CD8-positive, alpha-beta memory T cell (primary cell): Measurements from ENCODE around the gene SPHK2. TPM values are rescaled to one million over a fixed set of nuclear protein-coding genes. Genes with fewer than 3 reads are reported as not detected.

Experiments
- CTCF ChIA-PET: fragments of 350-600 bp; sonication (Branson Sonifier 250); formaldehyde crosslinking; loops from one replicate; lab custom pipeline; 2021; ENCODE audit warnings: antibody characterized with exemption; lab: Charles Lee
- POLR2A ChIA-PET: fragments of 350-600 bp; sonication (Branson Sonifier 250); formaldehyde crosslinking; loops from one replicate; lab custom pipeline; 2021; ENCODE audit warnings: antibody characterized with exemption; lab: Charles Lee
- DNase-seq, 5 donors: peaks; one replicate each; pipeline versions ENCODE4 v3.0.0 to v3.0.0-alpha.2; 2020 to 2022; ENCODE audit warnings: mixed read lengths in 1 of 5
- H3K27ac ChIP-seq: one replicate; pipeline ENCODE4 v1.7.0; 2013; ENCODE audit warnings: low read depth, mild to moderate bottlenecking, low read length, moderate library complexity
- H3K27me3 ChIP-seq: 2 replicates; pipeline ENCODE4 v1.7.0; 2013; ENCODE audit warnings: low read length, mild to moderate bottlenecking; ENCODE audit not compliant: insufficient read depth, poor library complexity, severe bottlenecking
- H3K36me3 ChIP-seq: 2 replicates; pipeline ENCODE4 v1.7.0; 2013; ENCODE audit warnings: mild to moderate bottlenecking, low read length, moderate library complexity; ENCODE audit not compliant: insufficient read depth
- H3K4me1 ChIP-seq: 2 replicates; pipeline ENCODE4 v1.7.0; 2013; ENCODE audit warnings: mild to moderate bottlenecking, low read length, moderate library complexity; ENCODE audit not compliant: insufficient read depth
- H3K4me3 ChIP-seq: 2 replicates; pipeline ENCODE4 v1.7.0; 2013; ENCODE audit warnings: mild to moderate bottlenecking, low read length
- H3K9me3 ChIP-seq: 2 replicates; pipeline ENCODE4 v1.7.0; 2013; ENCODE audit warnings: mild to moderate bottlenecking, low read length
- H3K27ac Mint-ChIP-seq, 8 donors: one replicate each; pipeline ENCODE4 v1.8.0; 2020 to 2021; ENCODE audit warnings: mixed read lengths in 8 of 8, mild to moderate bottlenecking in 6 of 8, inconsistent platforms in 3 of 8, moderate library complexity in 3 of 8
- H3K27me3 Mint-ChIP-seq, 2 donors: one replicate each; pipeline ENCODE4 v1.8.0; 2020 to 2021; ENCODE audit warnings: mixed read lengths in 2 of 2, mild to moderate bottlenecking in 1 of 2, moderate library complexity in 1 of 2
- H3K36me3 Mint-ChIP-seq, 3 donors: one replicate each; pipeline ENCODE4 v1.8.0; 2020 to 2021; ENCODE audit warnings: mixed read lengths in 3 of 3, inconsistent platforms in 1 of 3, mild to moderate bottlenecking in 1 of 3
- H3K4me1 Mint-ChIP-seq, 3 donors: one replicate each; pipeline ENCODE4 v1.8.0; 2020 to 2021; ENCODE audit warnings: mixed read lengths in 3 of 3, inconsistent platforms in 1 of 3, mild to moderate bottlenecking in 1 of 3
- H3K4me3 Mint-ChIP-seq, 7 donors: one replicate each; pipeline ENCODE4 v1.8.0; 2020 to 2021; ENCODE audit warnings: mixed read lengths in 7 of 7, mild to moderate bottlenecking in 6 of 7, moderate library complexity in 4 of 7, inconsistent platforms in 2 of 7
- H3K9me3 Mint-ChIP-seq, 5 donors: one replicate each; pipeline ENCODE4 v1.8.0; 2020 to 2022; ENCODE audit warnings: mixed read lengths in 5 of 5, mild to moderate bottlenecking in 3 of 5, moderate library complexity in 2 of 5, inconsistent platforms in 1 of 5
- polyA plus RNA-seq: library from polyadenylated mRNA; unstranded; fragments of 300-500 nt; fragmentation: Illumina TruSeq; gene quantifications from one replicate; pipeline ENCODE4 v1.2.3, GENCODE V29; 2021
- total RNA-seq, 2 experiments: library from RNA; stranded (reverse); gene quantifications; one replicate each; pipeline ENCODE4 v1.2.3, GENCODE V29; 2021

Gene SPHK2
- total and polyA plus RNA-seq, 3 experiments from 2014 or later = 10.2 to 38.5 (median 37.5) TPM

GRCh38 chr19:48633148-48634035 is 14.1 kb downstream of the SPHK2 start:
- peak overlapping the region; percentile 66 for H3K27ac ChIP-seq
- no peaks in the 10 kb centered on the region for H3K27me3 ChIP-seq
- Mint-ChIP-seq H3K27me3 (no peaks in the 10 kb centered on the region), H3K4me3 (peak overlapping the region in 3 of 7 donors; percentile 26 to 82 (median 82)), H3K36me3 (peaks cover 0 to 61% (median 0%) of the 10 kb centered on the region in 3 donors), H3K27ac (peak overlapping the region in 7 of 8 donors; percentile 81 to 96 (median 90)), H3K9me3 (peaks cover 0 to 2% (median 0%) of the 10 kb centered on the region in 5 donors), H3K4me1 (peaks cover 22 to 56% (median 27%) of the 10 kb centered on the region in 3 donors)
- POLR2A ChIA-PET = interaction anchor here (0.5 to 2.8 kb wide), 5 partner anchors 10 to 342 kb away, joined by 3 to 17 read pairs (median 13); partner anchors contain the start of genes CA11, RPL18 and SPHK2
- H3K36me3 ChIP-seq = peaks cover 30% of the 10 kb centered on the region
- CTCF ChIA-PET = interaction anchor here (1.0 to 2.7 kb wide), 7 partner anchors 9 to 144 kb away, joined by 3 to 10 read pairs (median 4); partner anchors contain the start of genes CA11 and SPHK2
- H3K9me3 ChIP-seq = no peaks in the 10 kb centered on the region
- peaks cover 32% of the 10 kb centered on the region for H3K4me1 ChIP-seq
- DNase-seq = no peak
- peak overlapping the region; percentile 55 for H3K4me3 ChIP-seq

- H3K27me3 Mint-ChIP-seq = no peaks in the 10 kb centered on the region
- H3K27ac Mint-ChIP-seq = peak overlapping the region; percentile 88 to 97 (median 92)
- peak overlapping the region; percentile 76 to 93 (median 83) for H3K4me3 Mint-ChIP-seq
- Histone ChIP-seq H3K27me3 (no peaks in the 10 kb centered on the region), H3K27ac (peak overlapping the region; percentile 66), H3K9me3 (no peaks in the 10 kb centered on the region), H3K4me1 (peaks cover 38% of the 10 kb centered on the region), H3K4me3 (peak overlapping the region; percentile 55), H3K36me3 (peaks cover 30% of the 10 kb centered on the region)
- DNase-seq = no peak
- peaks cover 0 to 2% (median 0%) of the 10 kb centered on the region in 5 donors for H3K9me3 Mint-ChIP-seq
- ChIA-PET POLR2A (interaction anchor here (0.5 to 2.8 kb wide), 5 partner anchors 11 to 342 kb away, joined by 3 to 17 read pairs (median 13); partner anchors contain the start of genes CA11, RPL18 and SPHK2), CTCF (interaction anchor here (1.1 to 2.7 kb wide), 5 partner anchors 10 to 144 kb away, joined by 3 to 10 read pairs (median 4); partner anchors contain the start of genes CA11 and SPHK2)
- H3K36me3 Mint-ChIP-seq = peaks cover 0 to 57% (median 0%) of the 10 kb centered on the region in 3 donors
- H3K4me1 Mint-ChIP-seq = peaks cover 27 to 58% (median 31%) of the 10 kb centered on the region in 3 donors
Measured at GRCh38 chr19:48634036-48634342, 14.7 kb downstream of the SPHK2 start.

GRCh38 chr19:48634424-48635262 is 15.3 kb downstream of the SPHK2 start:
- H3K4me1 ChIP-seq = peaks cover 45% of the 10 kb centered on the region
- H3K27me3 Mint-ChIP-seq = peaks cover 0 to 2% of the 10 kb centered on the region in 2 donors
- H3K36me3 Mint-ChIP-seq = peaks cover 0 to 55% (median 0%) of the 10 kb centered on the region in 3 donors

GRCh38 chr19:48635263-48635965 is 16.1 kb downstream of the SPHK2 start:
- H3K27ac Mint-ChIP-seq = peak overlapping the region; percentile 89 to 98 (median 94)
- H3K27me3 Mint-ChIP-seq = peaks cover 0 to 2% of the 10 kb centered on the region in 2 donors
- H3K4me1 Mint-ChIP-seq = peaks cover 35 to 66% (median 40%) of the 10 kb centered on the region in 3 donors
- peaks cover 0 to 2% (median 0%) of the 10 kb centered on the region in 5 donors for H3K9me3 Mint-ChIP-seq
- Histone ChIP-seq H3K27me3 (no peaks in the 10 kb centered on the region), H3K27ac (peak overlapping the region; percentile 97), H3K4me1 (peaks cover 45% of the 10 kb centered on the region), H3K4me3 (peak overlapping the region; percentile 97), H3K36me3 (peaks cover 24% of the 10 kb centered on the region), H3K9me3 (no peaks in the 10 kb centered on the region)
- CTCF ChIA-PET = interaction anchor here (1.5 to 2.7 kb wide), 2 partner anchors 12 to 146 kb away, joined by 3 to 9 read pairs; no protein-coding TSS in a partner anchor
- H3K36me3 Mint-ChIP-seq = peaks cover 0 to 48% (median 0%) of the 10 kb centered on the region in 3 donors
- peak; percentile 64 to 81 (median 67) for DNase-seq
- H3K4me3 Mint-ChIP-seq = peak overlapping the region; percentile 86 to 100 (median 98)
- POLR2A ChIA-PET = interaction anchor here (2.7 to 2.8 kb wide), 2 partner anchors 10 to 16 kb away, joined by 13 to 23 read pairs; partner anchors contain the start of genes CA11, RPL18 and SPHK2

More at GRCh38 chr19:48634424-48635262, 15.3 kb downstream of the SPHK2 start:
- Mint-ChIP-seq H3K27ac (peak overlapping the region; percentile 88 to 97 (median 93)), H3K4me3 (peak overlapping the region; percentile 76 to 93 (median 83)), H3K4me1 (peaks cover 31 to 64% (median 36%) of the 10 kb centered on the region in 3 donors), H3K9me3 (peaks cover 0 to 2% (median 0%) of the 10 kb centered on the region in 5 donors)
- POLR2A ChIA-PET = interaction anchor here (0.5 to 2.8 kb wide), 5 partner anchors 11 to 343 kb away, joined by 3 to 17 read pairs (median 13); partner anchors contain the start of genes CA11, RPL18 and SPHK2
- H3K4me3 ChIP-seq = peak overlapping the region; percentile 55
- H3K36me3 ChIP-seq = peaks cover 28% of the 10 kb centered on the region
- CTCF ChIA-PET = interaction anchor here (1.1 to 2.7 kb wide), 5 partner anchors 11 to 145 kb away, joined by 3 to 10 read pairs (median 4); partner anchors contain the start of genes CA11 and SPHK2
- DNase-seq = peak; percentile 82 to 92 (median 86)
- H3K27ac ChIP-seq = peak overlapping the region; percentile 66
- no peaks in the 10 kb centered on the region for H3K9me3 ChIP-seq
- no peaks in the 10 kb centered on the region for H3K27me3 ChIP-seq

DNA sequence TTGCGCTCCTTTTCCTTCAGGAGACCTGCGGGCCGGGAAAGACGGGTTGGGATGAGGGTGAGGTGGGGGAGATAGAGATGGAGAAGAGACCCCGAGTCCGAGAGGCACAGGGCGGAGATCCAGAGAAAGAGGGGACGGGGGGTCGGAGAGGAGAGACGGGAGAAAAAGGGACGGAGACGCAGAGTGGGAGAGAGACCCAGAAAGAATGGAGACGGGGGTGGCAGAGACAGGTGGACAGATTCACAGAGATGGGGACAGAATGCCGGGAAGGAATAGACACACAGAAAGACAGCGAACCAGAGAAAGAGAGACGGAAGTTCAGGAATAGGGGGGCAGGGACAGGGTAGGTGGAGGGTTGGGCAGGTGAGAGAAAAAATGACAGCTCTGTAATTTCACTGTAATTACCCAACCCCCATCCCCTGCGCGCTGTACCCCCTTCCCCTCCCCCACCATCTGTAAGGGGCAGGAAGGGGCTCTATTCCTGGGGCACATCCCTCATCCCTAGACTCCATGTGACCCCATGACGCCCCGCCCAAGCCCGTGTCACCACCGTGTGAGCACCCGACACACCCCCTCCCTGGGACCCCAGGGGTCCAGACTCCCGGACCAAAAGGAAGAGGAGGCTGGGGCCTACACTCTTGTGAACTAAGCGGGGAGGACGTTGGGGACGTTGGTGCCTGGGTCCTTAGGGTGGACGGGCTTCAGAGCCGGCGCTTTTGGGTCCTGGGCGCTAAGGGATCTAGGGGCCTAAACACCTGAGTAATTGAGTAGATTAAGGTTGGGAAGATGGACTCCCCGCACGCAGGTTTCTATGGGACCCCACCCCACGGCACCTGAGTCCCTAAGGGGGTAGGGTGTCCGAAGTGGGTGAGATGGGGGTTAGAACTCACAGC is 16.9 kb downstream of the SPHK2 start:
- H3K4me1 Mint-ChIP-seq = peaks cover 35 to 68% (median 40%) of the 10 kb centered on the region in 3 donors
- Histone ChIP-seq H3K4me3 (peak overlapping the region; percentile 97), H3K9me3 (no peaks in the 10 kb centered on the region), H3K4me1 (peaks cover 45% of the 10 kb centered on the region), H3K27ac (peak overlapping the region; percentile 97), H3K27me3 (no peaks in the 10 kb centered on the region), H3K36me3 (peaks cover 19% of the 10 kb centered on the region)
- peaks cover 0 to 2% of the 10 kb centered on the region in 2 donors for H3K27me3 Mint-ChIP-seq
- CTCF ChIA-PET = interaction anchor here (2.3 kb wide), 1 partner anchor 10 kb away, joined by 14 read pairs; the partner anchor contains the start of gene CA11
- POLR2A ChIA-PET = interaction anchor here (0.5 to 2.7 kb wide), 3 partner anchors 10 to 17 kb away, joined by 4 to 23 read pairs (median 15); partner anchors contain the start of genes CA11, RPL18 and SPHK2
- peaks cover 0 to 40% (median 0%) of the 10 kb centered on the region in 3 donors for H3K36me3 Mint-ChIP-seq
- DNase-seq = peak in 3 of 5 donors; percentile 28 to 62 (median 45)
- peaks cover 0 to 2% (median 0%) of the 10 kb centered on the region in 5 donors for H3K9me3 Mint-ChIP-seq
- peak overlapping the region; percentile 84 to 100 (median 98) for H3K4me3 Mint-ChIP-seq
- H3K27ac Mint-ChIP-seq = peak overlapping the region; percentile 83 to 98 (median 94)
